Measurements from ENCODE around the gene LYRM1. TPM values are rescaled to one million over a fixed set of nuclear protein-coding genes. Genes with fewer than 3 reads are reported as not detected.
A peak's percentile ranks its signal among the peaks of the same experiment; 100 is the strongest.

LYRM1 gene
- total RNA-seq, 1 donor from 2014 or later: 15.1 TPM

DNA sequence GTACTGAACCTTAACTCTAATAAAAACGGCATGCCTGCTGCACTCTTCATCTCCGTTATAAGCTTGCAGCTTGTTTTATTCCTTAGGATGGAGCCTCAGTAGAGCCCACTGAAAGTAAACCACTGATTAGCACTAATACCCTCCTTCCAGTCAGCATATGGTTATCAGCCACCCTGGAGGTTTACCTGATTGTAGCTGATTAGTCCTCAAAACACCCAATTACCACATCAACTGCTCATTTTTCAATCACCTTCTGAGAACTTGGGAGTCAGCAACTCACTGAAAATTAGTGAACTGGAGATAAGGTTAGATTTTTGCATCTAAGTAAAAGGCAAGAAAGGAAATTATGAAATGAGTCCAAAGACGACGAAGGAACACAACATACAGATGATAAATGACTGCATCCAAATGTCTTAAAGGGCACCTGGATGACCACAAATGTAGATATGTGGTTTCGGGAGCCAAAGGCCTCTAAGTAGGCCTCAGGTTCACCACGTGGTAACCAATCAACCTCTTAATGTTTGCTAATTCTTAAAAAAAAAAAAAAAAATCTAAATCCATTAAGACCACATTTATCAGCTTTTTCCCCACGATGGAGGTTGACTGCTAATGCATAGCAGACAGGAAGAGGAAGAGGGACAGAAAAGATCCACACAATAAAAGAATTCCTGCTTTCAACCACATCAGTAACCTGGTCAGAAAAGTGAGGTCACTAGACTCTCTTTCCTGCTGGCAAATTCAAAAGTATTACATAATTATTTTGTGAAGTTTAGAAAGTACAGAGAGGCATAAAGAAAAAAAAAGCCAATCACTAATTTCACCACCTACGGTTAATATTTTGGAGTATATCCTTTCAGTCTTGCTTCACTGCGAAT is 28.4 kb upstream of the LYRM1 start:
- no peak for ATAC-seq

DNA sequence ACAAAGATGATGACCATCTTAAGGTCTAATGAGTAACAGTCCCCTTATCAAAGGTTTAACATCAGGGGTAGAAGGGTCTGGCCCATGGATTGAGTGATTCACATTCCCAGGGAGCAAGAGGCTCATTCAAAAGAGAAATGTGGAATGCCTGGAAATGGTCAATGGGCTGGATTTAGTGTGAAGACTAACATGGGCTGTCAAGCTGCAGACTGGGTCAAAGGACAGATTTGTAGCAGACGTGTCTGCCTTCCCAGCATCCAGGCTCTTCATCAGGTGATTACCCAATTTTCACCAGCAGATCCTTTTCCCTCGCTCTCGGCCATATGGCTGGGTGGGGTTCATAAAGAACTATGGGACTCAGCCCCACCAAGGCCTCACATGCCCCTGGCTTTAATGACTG is 27.2 kb upstream of the LYRM1 start:
- ATAC-seq: no peak

DNA sequence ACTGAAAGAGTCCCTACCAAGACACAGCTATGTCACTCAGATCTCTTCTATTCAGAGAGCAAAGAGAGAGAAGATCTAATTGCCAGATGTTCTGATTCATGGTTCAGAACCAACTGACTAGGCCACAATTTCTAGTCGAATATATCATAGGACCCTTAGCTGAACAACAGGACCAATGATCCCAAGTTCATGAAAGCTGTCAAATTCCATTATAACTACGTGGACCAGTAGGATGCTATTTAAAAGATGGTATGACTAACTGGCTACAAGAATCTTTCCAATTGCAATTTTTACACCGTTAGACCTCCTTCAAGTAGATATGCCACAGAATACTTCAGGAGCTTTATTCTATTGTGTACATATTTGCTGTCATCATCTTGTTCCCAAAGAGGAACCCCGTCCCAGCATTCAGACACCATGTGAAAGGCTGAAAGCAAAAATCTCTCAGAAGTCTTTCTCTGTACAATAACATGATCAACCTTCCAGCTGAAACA is 26.4 kb upstream of the LYRM1 start:
- no peak for ATAC-seq

DNA sequence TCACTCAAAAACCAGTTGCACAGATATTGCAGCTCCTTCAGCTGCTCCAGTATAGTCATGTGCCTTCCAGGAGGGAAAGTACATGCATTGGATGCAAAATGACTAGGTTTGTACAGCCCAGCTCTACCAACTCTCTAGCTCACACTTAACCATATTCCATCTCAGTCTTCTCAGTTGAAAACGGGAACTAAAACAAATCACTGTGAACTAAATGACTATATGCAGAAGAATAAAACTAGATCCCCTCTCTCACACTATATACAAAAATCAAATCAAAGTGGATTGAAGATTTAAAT is 25.3 kb upstream of the LYRM1 start:
- ATAC-seq: no peak

DNA sequence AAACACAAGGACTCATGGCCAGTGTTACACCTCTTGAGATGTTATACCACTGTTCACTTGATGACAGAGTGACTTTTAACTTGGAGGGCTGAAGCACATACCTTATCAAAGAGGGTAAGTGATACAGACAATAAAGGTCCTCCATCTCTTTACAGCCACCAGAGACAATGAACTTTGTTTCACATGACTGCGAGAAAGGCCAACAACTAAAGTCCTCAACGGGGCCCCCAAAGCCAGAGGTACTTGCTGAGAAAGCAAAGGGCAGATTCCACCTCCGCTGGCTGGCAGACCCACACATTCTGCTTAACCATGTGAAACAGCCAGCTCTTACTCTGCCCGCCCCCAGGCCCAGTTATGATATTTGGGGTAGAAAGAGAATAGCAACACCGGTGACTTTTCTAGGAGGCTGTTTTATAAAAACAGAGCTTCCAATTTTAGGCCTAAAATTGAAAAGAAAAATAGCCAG is 21.9 kb upstream of the LYRM1 start:
- no peak for ATAC-seq

DNA sequence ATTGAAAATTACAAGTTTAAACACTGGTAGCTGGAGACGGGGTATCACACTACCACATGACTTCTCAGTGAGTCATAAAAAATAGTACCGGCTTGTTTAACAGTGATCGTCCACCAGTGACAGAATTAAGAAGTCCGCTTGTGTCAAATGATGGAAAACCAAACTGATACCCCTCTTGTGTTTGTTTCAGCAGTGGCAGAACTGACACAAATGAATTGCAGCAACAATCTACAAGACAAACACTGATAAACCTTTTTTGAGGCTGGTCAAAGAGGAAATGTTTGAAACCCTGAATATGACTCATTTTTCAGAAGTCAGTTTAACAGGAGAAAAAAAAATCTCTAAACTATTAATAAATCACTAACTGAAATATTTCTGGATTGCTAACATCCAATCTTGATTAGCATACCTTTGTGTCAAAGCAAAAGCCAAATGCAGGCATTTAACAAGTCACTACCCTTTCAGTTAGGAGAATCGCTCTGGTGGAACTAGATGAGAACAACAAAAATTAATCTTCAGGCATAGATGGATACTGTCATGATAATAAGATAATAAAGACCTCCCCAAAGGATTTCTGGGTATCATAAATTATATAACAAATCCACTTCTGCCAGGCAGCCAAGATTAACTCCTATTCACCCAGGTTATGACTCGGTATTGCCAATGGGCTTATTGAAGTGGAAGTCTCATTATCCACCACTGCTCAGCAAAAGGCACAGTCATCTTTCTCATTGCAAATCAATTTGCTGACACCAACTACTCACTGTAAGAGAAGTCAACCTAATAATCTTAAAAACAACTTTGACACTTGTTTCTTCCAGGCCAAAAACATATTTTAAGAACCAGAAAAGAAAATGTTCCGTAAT is 21.2 kb upstream of the LYRM1 start:
- ATAC-seq: no peak

DNA sequence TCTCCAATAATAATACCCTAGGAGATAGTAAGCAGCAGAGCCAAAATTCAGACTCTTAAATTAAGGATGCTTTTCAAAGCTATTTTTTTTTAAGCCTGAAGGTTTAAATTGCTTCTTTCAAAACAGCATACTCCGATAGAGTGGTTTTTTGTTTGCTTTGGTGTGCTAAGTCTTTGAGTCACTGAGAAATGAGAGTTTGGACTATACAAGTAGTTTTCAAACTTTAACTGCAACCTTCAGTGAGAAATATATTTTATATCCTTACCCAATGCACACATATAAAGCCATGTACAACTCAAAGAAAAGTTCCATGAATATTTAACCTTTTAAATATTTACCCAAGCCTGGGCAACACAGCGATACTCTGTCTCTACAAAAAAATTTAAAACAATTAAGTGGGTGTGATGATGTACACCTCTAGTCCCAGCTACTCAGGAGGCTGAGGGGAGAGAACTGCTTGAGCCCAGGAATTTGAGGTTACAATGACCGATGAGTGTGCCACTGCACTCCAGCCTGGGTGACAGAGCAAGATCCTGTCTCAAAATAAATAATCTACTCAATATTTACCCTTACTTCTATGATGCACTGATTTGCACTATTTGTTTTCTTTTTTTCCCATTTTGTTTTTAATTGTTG is 19.6 kb upstream of the LYRM1 start:
- ATAC-seq: no peak

DNA sequence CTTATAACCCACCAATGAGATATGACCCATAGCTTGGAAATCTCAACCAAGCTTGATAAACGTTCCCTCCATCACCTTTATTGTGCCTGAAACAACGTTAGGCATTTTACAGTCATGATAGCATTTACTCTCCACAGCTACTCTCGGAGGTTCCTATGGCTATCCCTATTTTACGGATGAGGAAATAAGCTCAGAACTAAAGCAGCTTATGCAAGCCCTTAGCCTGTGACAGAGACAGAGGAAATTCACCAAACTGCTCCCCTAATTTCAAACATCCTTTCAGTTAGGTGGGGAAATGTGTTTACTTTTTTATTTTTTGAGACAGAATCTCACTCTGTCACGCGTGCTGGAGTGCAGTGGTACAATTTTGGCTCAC is 19.1 kb upstream of the LYRM1 start:
- ATAC-seq: no peak

DNA sequence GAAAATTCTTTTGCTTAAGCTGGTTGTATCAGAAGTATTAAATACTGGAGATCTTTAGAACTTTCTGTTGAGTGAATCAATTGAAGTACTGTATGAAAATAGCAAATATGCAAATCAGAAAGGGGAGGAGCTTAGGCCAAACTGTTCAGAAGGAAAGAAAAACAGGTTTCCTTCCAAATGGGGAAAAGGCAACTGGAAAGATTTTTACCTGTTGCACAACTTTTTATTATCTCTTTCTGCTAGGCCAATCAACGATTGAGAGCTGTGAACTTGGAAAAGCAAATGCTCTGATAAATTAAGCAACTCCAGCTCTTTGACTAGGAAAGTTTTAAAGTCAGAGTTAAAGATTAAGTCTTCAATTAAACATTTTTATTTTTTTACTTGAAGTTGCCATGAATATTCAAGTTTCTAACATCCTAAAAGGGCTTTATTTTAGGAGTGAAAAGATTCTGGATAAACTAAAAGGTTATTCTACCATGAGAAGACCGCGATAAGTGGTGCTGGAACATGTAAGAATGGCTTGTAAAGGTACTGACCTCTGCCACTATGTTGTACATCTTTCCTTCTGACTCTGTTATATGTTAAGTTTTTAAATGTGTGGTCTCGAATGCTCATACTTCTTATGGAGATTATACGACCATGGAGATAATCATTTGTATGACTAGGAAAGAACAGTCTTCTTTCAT is 16.9 kb upstream of the LYRM1 start:
- ATAC-seq: no peak

DNA sequence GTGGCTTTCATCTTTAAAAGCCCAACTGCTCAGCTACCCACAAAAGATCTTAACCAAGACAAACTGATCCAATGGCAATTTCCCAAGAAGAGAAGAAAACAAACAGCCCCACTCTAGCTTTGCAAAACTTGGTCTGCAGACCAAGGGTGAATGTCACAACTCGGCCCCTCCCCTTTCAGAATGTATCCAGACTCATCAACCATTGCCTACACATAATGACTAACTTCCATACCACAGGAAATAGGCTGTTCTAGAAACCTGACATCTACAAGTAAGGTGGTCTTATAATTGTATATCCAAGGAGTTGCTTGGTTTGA is 16.4 kb upstream of the LYRM1 start:
- no peak for ATAC-seq

DNA sequence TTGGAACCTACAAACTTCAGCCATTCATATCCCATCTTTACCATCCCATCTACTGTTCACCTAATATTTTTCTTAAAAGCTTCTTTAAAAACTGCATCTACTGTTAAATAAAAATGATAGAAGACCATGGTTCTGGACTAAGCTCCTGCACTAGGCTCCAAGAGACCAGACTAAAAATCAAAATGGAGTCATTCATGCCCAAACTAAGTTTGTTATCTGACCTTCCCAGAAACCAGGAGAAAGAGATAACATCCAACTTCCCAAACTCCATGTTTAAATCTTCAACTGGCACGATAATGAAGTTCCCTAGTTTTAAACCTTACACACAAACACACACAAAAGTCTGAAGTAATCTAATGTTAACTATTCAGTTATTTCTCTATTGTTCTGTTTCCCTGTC is 14.3 kb upstream of the LYRM1 start:
- ATAC-seq: no peak

DNA sequence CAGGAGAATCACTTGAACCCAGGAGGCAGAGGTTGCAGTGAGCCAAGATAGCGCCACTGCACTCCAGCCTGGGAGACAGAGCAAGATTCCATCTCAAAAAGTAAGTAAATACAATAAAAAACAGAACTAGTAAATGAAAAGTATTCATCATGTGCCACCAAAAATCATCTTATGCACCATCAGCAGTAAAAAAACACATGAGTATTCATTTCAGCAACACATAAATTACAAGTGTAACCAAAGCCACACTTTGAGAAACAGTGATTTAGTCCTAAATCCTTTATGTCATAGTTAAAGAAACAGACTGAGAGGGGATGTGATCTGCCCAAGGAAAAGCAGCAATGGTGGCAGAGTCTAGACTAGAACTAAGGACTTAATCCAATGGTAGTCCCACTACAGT is 13.4 kb upstream of the LYRM1 start:
- ATAC-seq: no peak

DNA sequence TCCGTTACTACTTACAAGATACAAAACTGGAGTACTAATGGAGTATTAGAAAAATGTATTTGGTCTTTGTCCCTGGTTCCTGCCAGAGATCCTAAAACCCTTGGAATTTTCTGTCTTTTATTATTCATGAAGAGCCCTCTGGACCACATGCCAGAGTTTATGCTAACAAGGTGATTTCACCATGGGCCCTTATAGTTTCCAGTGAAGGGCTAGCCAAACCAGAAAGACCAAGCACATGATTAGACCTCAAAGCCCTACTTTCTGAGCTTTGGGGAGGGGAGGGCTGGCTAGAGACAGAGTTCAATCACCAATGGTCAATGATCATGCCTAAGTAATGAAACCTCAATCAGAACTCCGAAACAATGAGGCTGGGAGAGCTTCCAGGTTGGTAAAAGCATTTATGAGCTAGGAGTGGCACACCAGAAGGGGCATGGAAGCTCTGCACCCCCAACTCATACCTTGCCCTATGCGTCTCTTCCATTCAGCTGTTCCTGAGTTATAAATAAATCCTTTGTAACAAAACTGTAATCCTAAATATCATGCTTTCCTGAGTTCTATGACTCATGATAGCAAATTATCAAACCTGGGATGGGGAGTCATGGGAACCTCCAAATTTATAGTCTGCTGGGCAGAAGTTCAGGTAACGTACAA is 10.8 kb upstream of the LYRM1 start:
- ATAC-seq: no peak

DNA sequence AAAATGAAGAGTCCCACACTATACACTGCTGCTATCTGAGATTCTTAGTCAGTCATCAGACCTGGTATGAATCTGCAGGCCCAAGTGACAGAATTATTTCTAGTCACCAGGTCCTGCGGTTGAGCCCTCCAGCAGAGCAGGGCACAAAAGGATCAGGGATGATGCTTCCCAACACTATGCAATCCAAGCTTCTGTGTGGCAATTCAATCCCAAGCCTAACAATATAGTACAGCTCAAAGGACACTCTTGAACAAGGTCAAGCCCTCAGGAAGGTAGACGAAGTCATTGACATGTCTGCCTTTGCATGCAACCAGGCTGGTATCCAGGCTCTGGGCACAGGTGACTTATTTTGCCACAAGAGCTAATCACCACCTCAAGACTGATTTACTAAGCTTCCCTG is 6.2 kb upstream of the LYRM1 start:
- no peak for ATAC-seq

DNA sequence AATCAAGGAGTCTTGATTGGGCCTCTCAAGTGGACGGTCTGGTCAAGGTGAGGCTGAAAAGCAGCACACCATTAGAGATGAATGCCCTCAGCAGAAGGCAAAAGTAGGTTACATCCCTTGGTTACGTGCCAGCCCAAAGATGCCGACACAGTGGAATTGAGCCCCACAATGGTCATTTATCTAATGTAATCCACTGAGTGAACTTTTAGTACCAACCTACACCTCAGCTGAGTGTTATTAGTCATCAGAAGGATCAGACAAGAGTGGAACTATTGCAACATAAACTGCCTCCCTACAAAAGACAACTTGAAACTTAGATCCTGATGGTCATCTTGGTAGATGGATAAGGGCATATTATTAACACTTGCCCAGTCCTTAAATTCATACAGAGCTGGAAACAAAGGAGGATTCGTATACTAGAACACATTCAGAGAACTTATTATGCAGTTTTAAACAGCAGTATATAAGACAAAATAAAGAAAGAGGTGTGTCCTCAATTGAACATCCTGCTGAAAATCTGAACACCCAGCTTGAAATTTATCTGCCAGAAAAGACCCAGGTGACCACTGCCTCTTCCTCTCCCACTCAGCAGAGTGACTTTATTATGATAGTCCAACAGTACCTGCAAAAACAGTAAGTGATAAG is 3.2 kb upstream of the LYRM1 start:
- ATAC-seq: peak; percentile 13

DNA sequence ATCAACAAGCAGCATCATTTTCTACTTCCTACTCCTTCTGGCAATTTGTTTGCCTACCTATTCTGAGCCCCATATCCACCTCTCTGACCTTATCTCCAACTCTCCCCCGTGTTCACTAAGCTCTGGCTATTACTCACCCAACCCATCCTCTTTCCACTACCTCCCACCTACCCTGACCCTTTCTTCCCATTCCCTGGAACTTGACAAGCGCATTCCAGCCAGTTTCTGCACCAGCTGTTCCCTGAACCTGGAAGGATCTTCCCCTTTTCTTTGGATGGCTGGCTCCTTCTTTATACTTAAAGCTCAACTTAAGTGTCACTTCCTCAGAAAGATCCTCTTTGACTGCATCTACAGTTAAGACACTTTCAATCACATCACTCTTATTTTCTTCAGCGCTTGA is 2.6 kb upstream of the LYRM1 start:
- ATAC-seq: no peak

DNA sequence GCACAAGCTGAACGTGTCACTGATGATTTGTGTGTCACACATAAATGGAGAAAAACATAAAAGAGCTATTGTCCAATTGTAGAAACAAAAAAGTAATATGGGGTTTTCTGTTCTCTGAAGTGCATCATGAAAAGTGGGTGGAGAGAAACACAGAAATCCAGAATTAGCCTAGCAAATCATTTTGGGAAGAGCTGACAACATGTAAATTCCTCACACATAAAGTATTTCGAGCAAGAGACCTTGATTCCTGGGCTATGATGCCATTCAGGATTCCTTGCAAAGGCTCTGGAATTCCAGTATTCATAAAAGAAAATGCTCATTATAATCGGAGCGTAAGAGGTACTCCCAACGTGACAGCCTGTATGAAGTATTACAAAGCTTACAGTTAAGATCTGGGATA is 1.5 kb upstream of the LYRM1 start:
- ATAC-seq: no peak

DNA sequence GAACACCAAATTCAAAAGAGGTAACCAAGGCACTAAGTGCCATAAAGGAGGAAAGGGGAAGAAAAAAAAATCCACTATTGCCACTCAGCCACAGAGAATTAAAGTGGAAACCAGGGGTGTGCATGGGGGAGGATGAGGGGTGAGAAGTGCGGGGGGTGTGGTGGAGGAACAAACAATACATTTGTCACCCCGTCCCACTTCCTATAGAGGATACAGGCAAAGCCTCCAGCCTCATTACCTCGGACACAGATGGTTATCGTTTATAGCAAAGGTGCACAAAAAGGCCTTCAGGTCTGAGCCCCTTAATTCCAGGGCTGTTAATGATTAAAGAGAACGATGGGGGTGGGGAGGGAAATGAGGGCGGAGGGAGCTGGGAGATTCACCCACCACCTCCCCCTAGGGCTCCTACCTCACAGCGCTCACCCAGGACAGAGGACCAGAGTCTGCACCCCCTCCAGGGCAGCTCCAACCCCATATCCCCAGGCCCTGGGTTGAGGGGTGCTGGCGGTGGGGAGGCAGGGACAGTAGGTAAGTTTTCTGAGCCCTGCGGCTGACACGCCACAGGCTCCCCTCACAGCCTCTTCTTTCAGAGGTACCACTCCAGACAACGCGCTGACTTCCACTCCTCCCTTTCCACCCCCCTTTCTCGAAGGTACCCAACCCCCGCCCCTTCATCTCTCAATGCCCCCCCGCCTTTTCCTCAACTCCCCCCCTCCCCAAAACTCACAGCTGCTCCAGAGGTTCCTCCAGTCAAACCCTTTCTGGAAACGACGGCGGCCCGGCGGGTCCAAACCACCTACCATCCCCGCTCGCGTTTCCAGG is 883 bp upstream of the LYRM1 start:
- no peak for ATAC-seq

DNA sequence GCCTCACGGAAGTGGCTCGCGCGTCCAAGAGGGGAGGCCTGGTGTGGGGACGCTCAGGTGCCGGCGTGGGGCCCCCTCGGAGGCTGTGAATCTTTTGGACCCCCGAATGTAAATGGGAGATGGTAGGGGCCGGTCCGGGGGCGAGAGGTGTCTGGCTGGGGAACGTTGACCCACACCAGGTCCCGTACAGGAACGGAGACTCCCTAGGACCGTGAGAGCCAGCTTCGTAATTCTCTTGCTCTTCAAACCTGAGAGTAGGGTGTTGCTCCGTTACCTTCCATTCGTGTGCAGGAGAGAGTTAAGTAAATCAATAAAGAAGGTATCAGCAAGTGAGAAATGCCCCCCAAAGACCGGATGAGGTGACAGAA is 481 bp downstream of the LYRM1 start:
- ATAC-seq: peak; percentile 1

DNA sequence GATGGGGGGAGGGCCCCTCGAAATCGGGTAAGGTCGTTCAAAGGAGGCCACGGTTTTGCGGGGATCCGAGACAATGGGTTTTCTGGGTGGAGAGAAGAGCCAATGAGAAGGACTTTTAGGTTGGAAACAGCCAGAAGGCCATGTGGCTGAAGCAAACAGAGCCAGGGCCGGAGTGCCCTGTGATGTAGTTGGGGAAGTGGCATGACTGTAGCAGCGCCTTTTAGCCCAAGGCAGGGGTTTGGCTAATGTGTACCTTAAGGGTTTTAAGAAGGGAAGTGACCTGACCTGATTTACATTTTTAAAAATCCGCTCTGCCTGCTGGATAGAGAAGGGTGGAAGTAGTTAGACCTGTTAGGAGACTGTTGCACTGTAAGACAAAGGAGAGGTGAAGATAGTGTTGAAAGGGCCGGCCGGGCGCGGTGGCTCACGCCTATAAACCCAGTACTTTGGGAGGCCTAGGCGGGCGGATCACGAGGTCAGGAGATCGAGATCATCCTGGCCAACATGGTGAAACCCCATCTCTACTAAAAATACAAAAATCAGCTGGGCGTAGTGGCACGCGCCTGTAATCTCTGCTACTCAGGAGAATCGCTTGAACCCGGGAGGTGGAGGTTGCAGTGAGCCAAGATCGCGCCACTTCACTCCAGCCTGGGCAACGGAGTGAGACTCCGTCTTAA is 1.0 kb downstream of the LYRM1 start:
- ATAC-seq: peak; percentile 84
